Upper lobe of left lung (tissue), 4 donors: ENCODE results near the gene PSTK.

ENCODE experiments used
- POLR2A ChIP-seq, 4 donors: fragments of 450-650 bp; IDR thresholded peaks; one replicate each; pipeline ENCODE4 v1.5.1; 2016 to 2017; ENCODE audit warnings: antibody characterized with exemption in 4 of 4, mild to moderate bottlenecking in 2 of 4
- TF ChIP-seq, protein P1 (sequence below), 6 experiments: fragments of 450-650 bp in 4 of 6; fragments of 200-600 bp in 2 of 6; sonication (generic) in 2 of 6; IDR thresholded peaks; one replicate each; pipeline ENCODE4 v1.5.1; 2016 to 2019; ENCODE audit warnings: antibody characterized with exemption in 6 of 6

DNA sequence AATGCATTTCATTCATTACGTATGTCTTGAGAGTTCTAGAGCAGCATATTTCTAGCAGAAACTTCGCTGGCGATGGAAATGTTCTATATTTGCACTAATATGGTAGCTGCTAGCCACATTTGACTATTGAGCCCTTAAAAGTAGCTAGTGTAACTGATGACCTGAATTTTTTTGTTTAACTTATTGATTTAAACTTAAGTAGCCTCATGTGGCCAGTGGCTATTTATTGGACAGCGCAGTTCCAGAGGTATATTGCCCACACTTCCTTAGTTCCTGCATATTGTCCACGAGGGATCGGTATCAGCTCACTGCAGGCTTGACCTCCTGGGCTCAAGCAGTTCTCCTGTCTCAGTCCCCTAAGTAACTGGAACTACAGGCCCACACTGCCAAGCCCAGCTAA is 3.7 kb downstream of the PSTK start:
- TF ChIP-seq, protein P1, sequence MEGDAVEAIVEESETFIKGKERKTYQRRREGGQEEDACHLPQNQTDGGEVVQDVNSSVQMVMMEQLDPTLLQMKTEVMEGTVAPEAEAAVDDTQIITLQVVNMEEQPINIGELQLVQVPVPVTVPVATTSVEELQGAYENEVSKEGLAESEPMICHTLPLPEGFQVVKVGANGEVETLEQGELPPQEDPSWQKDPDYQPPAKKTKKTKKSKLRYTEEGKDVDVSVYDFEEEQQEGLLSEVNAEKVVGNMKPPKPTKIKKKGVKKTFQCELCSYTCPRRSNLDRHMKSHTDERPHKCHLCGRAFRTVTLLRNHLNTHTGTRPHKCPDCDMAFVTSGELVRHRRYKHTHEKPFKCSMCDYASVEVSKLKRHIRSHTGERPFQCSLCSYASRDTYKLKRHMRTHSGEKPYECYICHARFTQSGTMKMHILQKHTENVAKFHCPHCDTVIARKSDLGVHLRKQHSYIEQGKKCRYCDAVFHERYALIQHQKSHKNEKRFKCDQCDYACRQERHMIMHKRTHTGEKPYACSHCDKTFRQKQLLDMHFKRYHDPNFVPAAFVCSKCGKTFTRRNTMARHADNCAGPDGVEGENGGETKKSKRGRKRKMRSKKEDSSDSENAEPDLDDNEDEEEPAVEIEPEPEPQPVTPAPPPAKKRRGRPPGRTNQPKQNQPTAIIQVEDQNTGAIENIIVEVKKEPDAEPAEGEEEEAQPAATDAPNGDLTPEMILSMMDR (IDR thresholded peaks at IDR 0.05): no peak
- TF ChIP-seq POLR2A (IDR thresholded peaks at IDR 0.05): no peak
